Upper lobe of left lung (tissue), 6 donors: ENCODE results near the gene B3GALT6. TPM values are rescaled to one million over a fixed set of nuclear protein-coding genes. Genes with fewer than 3 reads are reported as not detected.

Experiments used
- ATAC-seq, 2 donors: fragments of 200-7000 bp; cut with Tn5 transposase; one replicate each; pipeline ENCODE4 v1.9.1; 2022; ENCODE audit warnings: mild to moderate bottlenecking in 2 of 2, moderate library complexity in 2 of 2; ENCODE audit not compliant: low FRiP score in 2 of 2
- DNase-seq, 2 donors: peaks; one replicate each; pipeline ENCODE4 v3.0.0-alpha.2; 2019 to 2020
- H3K27ac ChIP-seq, 4 donors: fragments of 200-600 bp; sonication (generic); one replicate each; pipeline ENCODE4 v1.5.1; 2016 to 2019
- H3K27me3 ChIP-seq, 4 donors: fragments of 200-600 bp; sonication (generic); one replicate each; pipeline ENCODE4 v1.5.1; 2017 to 2019
- H3K36me3 ChIP-seq, 4 donors: fragments of 200-600 bp; sonication (generic); one replicate each; pipeline ENCODE4 v1.5.1; 2016 to 2019
- H3K4me1 ChIP-seq, 4 donors: fragments of 200-600 bp; sonication (generic); one replicate each; pipeline ENCODE4 v1.5.1; 2018 to 2019
- H3K4me3 ChIP-seq, 4 donors: fragments of 200-600 bp; sonication (generic); one replicate each; pipeline ENCODE4 v1.5.1; 2017 to 2019; ENCODE audit warnings: mild to moderate bottlenecking in 2 of 4, moderate library complexity in 1 of 4
- H3K9me3 ChIP-seq, 4 donors: fragments of 200-600 bp; sonication (generic); one replicate each; pipeline ENCODE4 v1.5.1; 2018 to 2019
- CTCF ChIP-seq, 6 experiments: fragments of 450-650 bp in 4 of 6; fragments of 200-600 bp in 2 of 6; sonication (generic) in 2 of 6; IDR thresholded peaks; one replicate each; pipeline ENCODE4 v1.5.1; 2016 to 2019; ENCODE audit warnings: antibody characterized with exemption in 6 of 6
- EP300 ChIP-seq, 4 donors: sonication (generic); formaldehyde crosslinking; IDR thresholded peaks; one replicate each; pipeline ENCODE4 v1.5.1; 2017; ENCODE audit warnings: antibody characterized with exemption in 4 of 4, control low read depth in 2 of 4
- POLR2A ChIP-seq, 4 donors: fragments of 450-650 bp; IDR thresholded peaks; one replicate each; pipeline ENCODE4 v1.5.1; 2016 to 2017; ENCODE audit warnings: antibody characterized with exemption in 4 of 4, mild to moderate bottlenecking in 2 of 4
- POLR2AphosphoS5 ChIP-seq, 2 donors: sonication (generic); formaldehyde crosslinking; IDR thresholded peaks; one replicate each; pipeline ENCODE4 v1.5.1; 2017; ENCODE audit warnings: antibody characterized with exemption in 2 of 2
- WGBS, 2 donors: methylation state at CpG; one replicate each; pipeline ENCODE4 v1.1.5; 2017 to 2018; 5-methylcytosine and 5-hydroxymethylcytosine counted together
- total RNA-seq, 6 donors: library from RNA; depleted of rRNA in 4 of 6; stranded (reverse); fragments of >200 nt in 4 of 6; gene quantifications; one replicate each; pipeline versions ENCODE4 v1.1.0 to v1.2.1, GENCODE V29; 2016 to 2021
- donor health status: DM: no; HTN: no; CAD: no; lungs with moderate emphysema.
- donor health status: DM: no; HTN: yes; CAD: no; lungs with severe emphysema.

Gene B3GALT6
- total RNA-seq, 6 donors from 2014 or later, result 15.2 to 31.3 (median 19.9) TPM

GRCh38 chr1:1202831-1203560 lies 29.0 kb upstream of the B3GALT6 start:
- WGBS, 2 donors, result 81 to 87% methylated on average over 6 to 27 of the region's 27 CpGs
- H3K9me3 ChIP-seq, result no peaks in the 10 kb centered on the region
- TF ChIP-seq EP300 (IDR thresholded peaks at IDR 0.05), result no peak
- no peak for TF ChIP-seq POLR2AphosphoS5 (IDR thresholded peaks at IDR 0.05)
- no peak for TF ChIP-seq CTCF (IDR thresholded peaks at IDR 0.05)
- TF ChIP-seq POLR2A (IDR thresholded peaks at IDR 0.05), result no peak
- peaks cover 0 to 30% (median 14%) of the 10 kb centered on the region in 4 donors for H3K27me3 ChIP-seq
- DNase-seq, result peak in 1 of 2 donors; percentile 78
- no peaks in the 10 kb centered on the region for H3K36me3 ChIP-seq
- ATAC-seq, result no peak
- peaks cover 17 to 36% (median 24%) of the 10 kb centered on the region in 4 donors for H3K4me1 ChIP-seq
- H3K27ac ChIP-seq, result no peak overlapping the region
- H3K4me3 ChIP-seq, result no peak overlapping the region

- ATAC-seq (no peak), DNase-seq (peak in 1 of 2 donors; percentile 82)
- H3K4me1 ChIP-seq, result peaks cover 22 to 44% (median 31%) of the 10 kb centered on the region in 4 donors
- H3K4me3 ChIP-seq, result no peak overlapping the region
- H3K9me3 ChIP-seq, result no peaks in the 10 kb centered on the region
- H3K27ac ChIP-seq, result no peak overlapping the region
- peaks cover 0 to 30% (median 14%) of the 10 kb centered on the region in 4 donors for H3K27me3 ChIP-seq
- no peak for TF ChIP-seq POLR2AphosphoS5 (IDR thresholded peaks at IDR 0.05)
- TF ChIP-seq CTCF (IDR thresholded peaks at IDR 0.05), result no peak
- no peak for TF ChIP-seq POLR2A (IDR thresholded peaks at IDR 0.05)
- no peak for TF ChIP-seq EP300 (IDR thresholded peaks at IDR 0.05)
- 80 to 85% methylated on average over 17 to 47 of the region's 49 CpGs for WGBS, 2 donors
- H3K36me3 ChIP-seq, result no peaks in the 10 kb centered on the region
Observed at GRCh38 chr1:1203561-1204424, 28.2 kb upstream of the B3GALT6 start.

- TF ChIP-seq POLR2A (IDR thresholded peaks at IDR 0.05) (no peak), CTCF (IDR thresholded peaks at IDR 0.05) (no peak), POLR2AphosphoS5 (IDR thresholded peaks at IDR 0.05) (no peak), EP300 (IDR thresholded peaks at IDR 0.05) (no peak)
- Histone ChIP-seq H3K36me3 (no peaks in the 10 kb centered on the region), H3K27me3 (peaks cover 0 to 30% (median 14%) of the 10 kb centered on the region in 4 donors), H3K9me3 (no peaks in the 10 kb centered on the region), H3K27ac (no peak overlapping the region), H3K4me1 (peaks cover 22 to 49% (median 33%) of the 10 kb centered on the region in 4 donors), H3K4me3 (no peak overlapping the region)
- WGBS, 2 donors, result 88 to 92% methylated on average over 6 to 8 of the region's 8 CpGs
- no peak for ATAC-seq
- DNase-seq, result peak in 1 of 2 donors; percentile 59
Observed at GRCh38 chr1:1204425-1204920, 27.6 kb upstream of the B3GALT6 start.

- WGBS, 2 donors, result 94% methylated on average over 14 of the region's 19 CpGs; no CpG with 5 or more reads in 1 of the 2 donors
- DNase-seq, result peak in 1 of 2 donors; percentile 65
- Histone ChIP-seq H3K4me1 (peaks cover 22 to 47% (median 33%) of the 10 kb centered on the region in 4 donors), H3K36me3 (no peaks in the 10 kb centered on the region), H3K27ac (no peak overlapping the region), H3K4me3 (peak overlapping the region in 1 of 4 donors; percentile 36), H3K9me3 (no peaks in the 10 kb centered on the region), H3K27me3 (peaks cover 0 to 30% (median 14%) of the 10 kb centered on the region in 4 donors)
- no peak for ATAC-seq
- TF ChIP-seq POLR2AphosphoS5 (IDR thresholded peaks at IDR 0.05), result no peak
Observed at GRCh38 chr1:1204998-1205768, 26.9 kb upstream of the B3GALT6 start.
